ENCODE measurements around the gene PRXL2A.
"Not testable (repeated sequence)": the region's sequence is repeated elsewhere in the genome, so short reads cannot be mapped to it uniquely, and the experiment has no call there.

The PRXL2A gene

GRCh38 chr10:80477813-80478212 is 69.5 kb downstream of the PRXL2A start:
- DNase-seq = no peak

GRCh38 chr10:80480373-80480772 is 72.0 kb downstream of the PRXL2A start:
- not testable (repeated sequence) for DNase-seq

- DNase-seq = no peak
Observed at GRCh38 chr10:80480852-80481251, 72.5 kb downstream of the PRXL2A start.

GRCh38 chr10:80484243-80484642 is 75.9 kb downstream of the PRXL2A start:
- DNase-seq = no peak

GRCh38 chr10:80484676-80485075 is 76.3 kb downstream of the PRXL2A start:
- no peak for DNase-seq

GRCh38 chr10:80485076-80485945 is 77.0 kb downstream of the PRXL2A start:
- no peak for DNase-seq

GRCh38 chr10:80485946-80486764 is 77.8 kb downstream of the PRXL2A start:
- no peak for DNase-seq

Measured in effector CD4-positive, alpha-beta T cell (primary cell).